Erythroblast (primary cell): Measurements from ENCODE around the gene SNRNP25.
A peak's percentile ranks its signal among the peaks of the same experiment; 100 is the strongest.

Experiments used
- DNase-seq, 2 experiments: peaks; one replicate each; lab custom pipeline; 2025; lab: John Stamatoyannopoulos, UW
- GATA1 ChIP-seq: IDR thresholded peaks from 2 replicates; pipeline ENCODE4 v1.6.1; 2011; ENCODE audit warnings: low read depth, mild to moderate bottlenecking, control low read depth, low read length, moderate library complexity
- POLR2A ChIP-seq: IDR thresholded peaks from 2 replicates; pipeline ENCODE4 v1.6.1; 2011; ENCODE audit warnings: mild to moderate bottlenecking, low read length

Gene SNRNP25

GRCh38 chr16:74051-74746, 20.6 kb downstream of the SNRNP25 start:
- TF ChIP-seq POLR2A (no peak), GATA1 (no peak)
- DNase-seq, result no peak

- no peak for TF ChIP-seq GATA1
- TF ChIP-seq POLR2A, result no peak
- DNase-seq, result no peak
These were observed 21.2 kb downstream of the SNRNP25 start for GRCh38 chr16:74747-75334.

GRCh38 chr16:75580-76501, 22.2 kb downstream of the SNRNP25 start:
- DNase-seq, result peak in 1 of 2 experiments; percentile 40
- TF ChIP-seq POLR2A (no peak), GATA1 (no peak)

- peak; percentile 33 to 52 for DNase-seq
- TF ChIP-seq POLR2A (no peak), GATA1 (no peak)
These were observed 23.1 kb downstream of the SNRNP25 start for GRCh38 chr16:76535-77272.

- DNase-seq, result peak; percentile 63 to 68
- TF ChIP-seq GATA1 (no peak), POLR2A (no peak)
These were observed 23.7 kb downstream of the SNRNP25 start for GRCh38 chr16:77273-77806.

- TF ChIP-seq POLR2A (peak; percentile 68), GATA1 (no peak)
- peak; percentile 75 to 80 for DNase-seq
These were observed 24.3 kb downstream of the SNRNP25 start, which contains the start of gene MPG for GRCh38 chr16:77807-78443. Gene MPG, plus strand, starts transcription at chr16:78225. Its CDS starts 85 bp downstream, at chr16:78310.

GRCh38 chr16:78444-79150, 25.0 kb downstream of the SNRNP25 start:
- TF ChIP-seq POLR2A (peak; percentile 57), GATA1 (no peak)
- DNase-seq, result peak; percentile 52 to 66

- no peak for DNase-seq
These were observed 25.8 kb downstream of the SNRNP25 start for GRCh38 chr16:79151-80054.

GRCh38 chr16:83060-83603, 29.5 kb downstream of the SNRNP25 start:
- no peak for DNase-seq
- TF ChIP-seq POLR2A, result no peak
- TF ChIP-seq GATA1, result no peak

More at GRCh38 chr16:79151-80054, 25.8 kb downstream of the SNRNP25 start:
- TF ChIP-seq POLR2A (no peak), GATA1 (no peak)

GRCh38 chr16:83781-84615, 30.4 kb downstream of the SNRNP25 start:
- DNase-seq, result no peak
- peak; percentile 6 for TF ChIP-seq POLR2A
- TF ChIP-seq GATA1, result no peak
